HepG2 (cell line): ENCODE data around the gene AQP7. TPM values are rescaled to one million over a fixed set of nuclear protein-coding genes. Genes with fewer than 3 reads are reported as not detected.
A peak's percentile ranks its signal among the peaks of the same experiment; 100 is the strongest.
"Not testable (repeated sequence)": the region's sequence is repeated elsewhere in the genome, so short reads cannot be mapped to it uniquely, and the experiment has no call there.

Source experiments
- ARID4A ChIP-seq: sonication (generic); formaldehyde crosslinking; IDR thresholded peaks from 2 replicates; pipeline ENCODE4 v1.5.0; 2020; ENCODE audit warnings: mild to moderate bottlenecking, missing genetic modification reagents, borderline replicate concordance
- CEBPG ChIP-seq: IDR thresholded peaks from 2 replicates; pipeline ENCODE4 v1.6.1; 2016
- ERF ChIP-seq: IDR thresholded peaks from 2 replicates; pipeline ENCODE4 v1.6.1; 2018; ENCODE audit warnings: missing biosample characterization, missing genetic modification reagents
- GATAD1 ChIP-seq: IDR thresholded peaks from 2 replicates; pipeline ENCODE4 v1.6.1; 2016; ENCODE audit warnings: missing genetic modification reagents, missing compliant biosample characterization
- HNRNPLL ChIP-seq: fragments of 200-400 bp; formaldehyde crosslinking; IDR thresholded peaks from 2 replicates; pipeline ENCODE4 v1.6.1; 2017; ENCODE audit warnings: mild to moderate bottlenecking, low read depth, low read length; ENCODE audit not compliant: poor library complexity, severe bottlenecking
- LCORL ChIP-seq, 2 experiments: fragments of 450-650 bp in 1 of 2; sonication (generic) in 1 of 2; formaldehyde crosslinking in 1 of 2; IDR thresholded peaks; 2 replicates each; pipeline versions ENCODE4 v1.5.0 to v1.6.1; 2017 to 2020; ENCODE audit warnings: antibody characterized with exemption in 1 of 2, missing genetic modification reagents in 1 of 2
- PITX1 ChIP-seq: sonication (generic); formaldehyde crosslinking; IDR thresholded peaks from 2 replicates; pipeline ENCODE4 v1.5.1; 2020; ENCODE audit warnings: mild to moderate bottlenecking, missing genetic modification reagents
- POLR2AphosphoS5 ChIP-seq: IDR thresholded peaks from 2 replicates; pipeline ENCODE4 v1.6.1; 2012; ENCODE audit warnings: low read depth, low read length
- PRDM10 ChIP-seq: sonication (generic); formaldehyde crosslinking; IDR thresholded peaks from 2 replicates; pipeline ENCODE4 v1.4.0; 2020; ENCODE audit warnings: low read depth, missing genetic modification reagents
- RFXAP ChIP-seq: sonication (generic); formaldehyde crosslinking; IDR thresholded peaks from 2 replicates; pipeline ENCODE4 v1.4.0; 2020; ENCODE audit warnings: missing genetic modification reagents, borderline replicate concordance
- SAP130 ChIP-seq: IDR thresholded peaks from 2 replicates; pipeline ENCODE4 v1.6.1; 2016; ENCODE audit warnings: low read depth
- SOX13 ChIP-seq, 3 experiments: fragments of 450-650 bp in 1 of 3; sonication (generic) in 1 of 3; formaldehyde crosslinking in 1 of 3; IDR thresholded peaks in 2 of 3; conservative IDR thresholded peaks in 1 of 3; 2 replicates each; pipeline versions ENCODE4 v1.5.0 to v1.6.1; 2016 to 2020; ENCODE audit warnings: antibody characterized with exemption in 1 of 3, mild to moderate bottlenecking in 1 of 3, missing compliant biosample characterization in 1 of 3, missing genetic modification reagents in 1 of 3, moderate library complexity in 1 of 3
- TBX2 ChIP-seq: sonication (generic); formaldehyde crosslinking; IDR thresholded peaks from 2 replicates; pipeline ENCODE4 v1.5.0; 2020; ENCODE audit warnings: missing genetic modification reagents, mild to moderate bottlenecking, borderline replicate concordance
- YEATS4 ChIP-seq: sonication (generic); formaldehyde crosslinking; IDR thresholded peaks from 2 replicates; pipeline ENCODE4 v1.4.0; 2020; ENCODE audit warnings: missing genetic modification reagents, borderline replicate concordance
- ZFY ChIP-seq: sonication (generic); formaldehyde crosslinking; IDR thresholded peaks from 2 replicates; pipeline ENCODE4 v1.4.0; 2020; ENCODE audit warnings: missing genetic modification reagents
- polyA plus RNA-seq, 8 experiments: library from polyadenylated mRNA; depleted of rRNA in 3 of 8; stranded (reverse) in 7 of 8; unstranded in 1 of 8; fragments of >200 nt; fragmentation: Illumina TruSeq in 4 of 8; extraction: Trizol in 4 of 8; gene quantifications; 2 replicates each; pipeline versions ENCODE4 v1.2.1 to v1.2.3, GENCODE V29; 2011 to 2016; ENCODE audit warnings: low read depth in 4 of 8, missing spikeins in 1 of 8, mixed read lengths in 1 of 8; ENCODE audit not compliant: insufficient read depth in 1 of 8
- total RNA-seq, 5 experiments: library from RNA; depleted of rRNA; stranded (reverse); fragments of >200 nt; fragmentation: Illumina TruSeq; extraction: Trizol; gene quantifications; 2 replicates each; pipeline ENCODE4 v1.2.3, GENCODE V29; 2016; ENCODE audit warnings: low read depth in 1 of 5

The AQP7 gene
- total and polyA plus RNA-seq, 2 of the 13 experiments (the other 11 are each of a cell fraction or from before 2014, with no cell fraction given): 1.9 to 2.1 TPM

- peak; percentile 55; the same call in 1 of the 2 replicates for TF ChIP-seq PRDM10 (CRISPR knock-in tag)
- peak; percentile 49; the same call in 1 of the 2 replicates for TF ChIP-seq RFXAP
- not testable (repeated sequence) for TF ChIP-seq SOX13, LCORL (IDR thresholded peaks at IDR 0.05)
- TF ChIP-seq SOX13 (CRISPR knock-in tag; conservative IDR thresholded peaks at IDR 0.05 in 1 of 2, IDR thresholded peaks at IDR 0.05 in 1 of 2): 0 out of 4 replicates have a peak, but pooled peaks of 1 of the 2 experiments have one; percentile 8
- 0 out of 2 replicates have a peak, but pooled peaks have one; percentile 36 for TF ChIP-seq GATAD1 (CRISPR knock-in tag)
- peak; percentile 36; the same call in 1 of the 2 replicates for TF ChIP-seq ARID4A (CRISPR knock-in tag)
- peak; percentile 15; the same call in 1 of the 2 replicates for TF ChIP-seq TBX2
- peak; percentile 78 for TF ChIP-seq SAP130 (CRISPR knock-in tag)
- peak; percentile 51; the same call in 1 of the 2 replicates for TF ChIP-seq LCORL (CRISPR knock-in tag; IDR thresholded peaks at IDR 0.05)
- TF ChIP-seq ERF (CRISPR knock-in tag): 0 out of 2 replicates have a peak, but pooled peaks have one; percentile 16
- TF ChIP-seq YEATS4 (CRISPR knock-in tag): 0 out of 2 replicates have a peak, but pooled peaks have one; percentile 15
- TF ChIP-seq PITX1 (CRISPR knock-in tag): 0 out of 2 replicates have a peak, but pooled peaks have one; percentile 23
- peak; percentile 23 for TF ChIP-seq HNRNPLL
- peak; percentile 44; the same call in 1 of the 2 replicates for TF ChIP-seq CEBPG (CRISPR knock-in tag)
- peak; percentile 39; the same call in 1 of the 2 replicates for TF ChIP-seq ZFY
- 0 out of 2 replicates have a peak, but pooled peaks have one; percentile 38 for TF ChIP-seq POLR2AphosphoS5
Measured at GRCh38 chr9:33395159-33395879, 7.0 kb downstream of the AQP7 start (continued).
